ENCODE measurements around the gene ZFP42.
"Not testable (repeated sequence)": the region's sequence is repeated elsewhere in the genome, so short reads cannot be mapped to it uniquely, and the experiment has no call there.

The ZFP42 gene

GRCh38 chr4:188021548-188022249 is 26.1 kb downstream of the ZFP42 start:
- DNase-seq (ENCODE audit: low spot score) = no peak

- no peak for DNase-seq (ENCODE audit: low spot score)
Measured at GRCh38 chr4:188023682-188024081, 28.1 kb downstream of the ZFP42 start.

- no peak for DNase-seq (ENCODE audit: low spot score)
Measured at GRCh38 chr4:188025476-188025875, 29.9 kb downstream of the ZFP42 start.

- no peak for DNase-seq (ENCODE audit: low spot score)
Measured at GRCh38 chr4:188029114-188029513, 33.5 kb downstream of the ZFP42 start.

DNA sequence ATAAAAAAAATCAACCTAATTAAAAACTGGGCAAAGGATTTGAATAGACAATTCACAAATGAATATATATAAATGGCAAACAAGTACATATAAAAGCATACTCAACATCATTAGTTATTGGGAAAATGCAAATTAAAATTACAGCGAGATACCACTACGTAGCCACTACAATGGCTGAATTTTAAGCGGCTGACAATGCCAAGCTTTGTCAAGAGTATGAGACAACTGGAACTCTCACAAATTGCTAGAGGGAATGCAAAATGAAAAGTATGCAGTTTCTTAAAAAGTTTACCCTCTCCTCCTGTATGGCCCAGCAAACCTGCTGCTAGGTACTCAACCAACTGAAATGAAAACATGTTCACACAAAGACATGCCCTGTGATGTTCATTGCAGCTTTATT is 34.8 kb downstream of the ZFP42 start:
- no peak for DNase-seq (ENCODE audit: low spot score)

- DNase-seq (ENCODE audit: low spot score) = no peak
Measured at GRCh38 chr4:188031751-188032150, 36.2 kb downstream of the ZFP42 start.

DNA sequence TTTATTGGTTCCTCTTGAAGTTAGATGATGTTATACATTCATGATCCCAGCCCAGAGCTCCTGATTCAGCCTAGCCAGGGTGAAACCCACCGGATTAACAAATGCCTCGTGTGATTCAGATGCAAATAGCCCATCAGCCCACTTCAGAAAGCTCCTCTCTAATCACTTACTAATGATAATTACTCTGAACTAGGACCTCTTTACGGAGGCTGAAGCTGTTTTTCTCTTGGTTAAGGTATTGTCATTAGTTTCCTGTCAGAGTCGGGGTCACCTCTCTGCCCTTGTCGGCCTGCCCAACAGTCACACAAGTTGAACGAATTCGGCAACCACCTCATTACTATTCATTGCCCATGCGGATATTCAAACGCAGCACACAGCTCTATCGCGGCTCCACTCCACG is 36.6 kb downstream of the ZFP42 start:
- no peak for DNase-seq (ENCODE audit: low spot score)

DNA sequence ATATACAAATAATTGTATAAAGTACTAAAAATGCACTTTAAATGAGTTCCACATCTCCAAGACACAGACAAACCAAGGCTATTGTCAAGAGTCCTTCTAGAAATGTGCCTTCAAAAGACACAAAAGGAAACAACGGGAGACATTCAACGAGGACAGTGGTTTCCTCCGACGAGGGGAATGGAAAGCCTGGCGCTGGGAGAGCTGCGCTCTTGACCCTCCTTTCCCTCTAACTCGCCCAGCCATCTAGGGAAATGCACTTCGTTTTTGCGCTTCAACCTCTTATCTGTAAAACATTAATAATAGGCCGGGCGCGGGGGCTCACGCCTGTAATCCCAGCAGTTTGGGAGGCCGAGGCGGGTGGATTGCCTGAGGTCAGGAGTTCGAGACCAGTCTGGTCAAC is 37.0 kb downstream of the ZFP42 start:
- no peak for DNase-seq (ENCODE audit: low spot score)

DNA sequence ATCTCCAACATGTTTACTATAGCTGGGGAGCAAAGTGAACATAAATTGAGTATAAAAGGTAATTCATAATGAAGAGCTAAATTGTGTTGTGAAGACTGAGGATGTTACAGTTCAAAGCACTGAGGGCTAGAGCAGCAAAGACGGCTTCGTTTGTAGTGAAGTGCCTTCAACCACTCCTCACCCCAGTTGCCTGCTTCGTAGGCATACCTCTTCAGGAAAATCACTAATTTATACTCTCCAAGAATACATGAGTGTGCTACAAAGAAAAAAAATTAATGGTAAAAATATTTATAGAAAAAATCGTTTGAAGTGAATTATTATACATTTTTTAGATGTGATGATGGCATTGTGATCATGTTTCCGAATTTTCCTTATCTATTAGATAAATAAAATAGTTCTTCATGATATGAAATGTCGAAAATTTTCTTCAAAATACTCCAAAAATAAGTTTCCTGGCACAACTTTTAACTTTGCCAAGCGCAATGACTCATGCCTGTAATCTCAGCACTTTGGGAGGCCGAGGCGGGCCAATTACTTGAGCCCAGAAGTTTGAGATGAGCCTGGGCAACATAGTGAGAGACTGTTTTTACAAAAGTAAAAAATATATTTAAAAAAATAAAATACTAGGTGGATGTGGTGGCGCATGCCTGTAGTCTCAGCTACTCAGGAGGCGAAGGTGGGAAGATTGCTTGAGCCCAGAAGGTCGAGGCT is 41.6 kb downstream of the ZFP42 start:
- no peak for DNase-seq (ENCODE audit: low spot score)

DNA sequence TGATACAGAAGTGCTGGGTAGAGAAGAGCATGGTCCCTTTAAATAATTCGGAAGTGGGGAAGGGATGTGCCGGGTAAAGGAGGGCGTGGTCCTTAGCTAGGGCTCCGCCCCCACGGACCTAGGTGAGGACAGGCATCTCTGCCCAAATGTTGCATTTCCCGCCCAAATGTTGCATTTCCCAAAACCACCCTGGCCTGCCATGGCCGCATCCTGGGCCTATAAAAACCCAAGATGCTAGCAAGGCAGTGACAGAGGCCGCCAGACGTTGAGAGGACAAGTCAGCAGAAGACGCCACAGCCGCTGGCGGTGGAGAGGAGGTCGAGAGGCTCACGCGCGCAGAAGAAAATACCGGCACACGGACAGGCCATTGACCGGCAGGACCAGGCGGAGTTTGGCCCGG is 46.1 kb downstream of the ZFP42 start:
- DNase-seq (ENCODE audit: low spot score) = no peak

DNA sequence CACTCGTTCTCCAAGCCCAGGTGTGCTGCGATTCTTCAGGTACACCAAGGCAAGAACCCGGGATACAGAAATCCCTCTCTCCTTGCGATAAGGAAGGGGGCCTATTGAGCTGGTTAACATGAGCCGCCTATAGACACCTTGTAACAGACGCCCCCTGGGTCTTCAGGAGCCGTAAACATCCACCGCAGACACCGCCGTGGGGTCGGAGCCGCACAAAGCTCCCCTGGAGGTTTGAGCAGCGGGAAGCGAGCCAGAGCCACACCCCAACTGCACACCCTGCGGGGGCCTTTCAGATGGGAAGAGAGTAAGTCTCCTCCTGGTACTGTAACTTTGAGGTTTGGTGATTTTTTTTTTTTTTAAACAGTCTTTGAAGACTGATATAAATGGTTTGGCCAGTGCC is 46.6 kb downstream of the ZFP42 start:
- no peak for DNase-seq (ENCODE audit: low spot score)

- no peak for DNase-seq (ENCODE audit: low spot score)
Measured at GRCh38 chr4:188043154-188043553, 47.6 kb downstream of the ZFP42 start.

GRCh38 chr4:188045461-188045860 is 49.9 kb downstream of the ZFP42 start:
- DNase-seq (ENCODE audit: low spot score) = not testable (repeated sequence)

- no peak for DNase-seq (ENCODE audit: low spot score)
Measured at GRCh38 chr4:188046657-188047056, 51.1 kb downstream of the ZFP42 start.

DNA sequence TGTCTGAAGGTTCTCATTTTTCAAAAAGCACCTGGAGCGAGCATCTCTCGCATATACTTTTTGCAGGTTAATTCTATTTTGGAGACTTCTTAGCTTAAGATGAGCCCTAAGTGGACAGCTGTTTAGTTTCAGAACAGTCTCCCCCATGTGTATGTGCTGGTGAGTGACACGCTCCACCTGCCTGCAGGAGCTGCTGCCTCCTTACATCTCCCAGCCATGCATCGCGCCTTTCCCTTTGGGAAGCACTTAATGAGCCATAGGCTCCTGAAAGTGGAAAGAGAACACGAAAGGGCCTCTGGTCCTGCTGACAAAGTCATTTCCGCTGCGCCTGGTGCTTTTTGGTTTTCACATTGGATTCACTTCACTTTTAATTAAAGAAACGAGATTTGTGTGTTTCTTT is 57.7 kb downstream of the ZFP42 start:
- no peak for DNase-seq (ENCODE audit: low spot score)
